Liver (tissue), 9 donors: ENCODE results near the gene BMP6. TPM values are rescaled to one million over a fixed set of nuclear protein-coding genes. Genes with fewer than 3 reads are reported as not detected.

Experiments used
- DNase-seq: peaks from one replicate; pipeline ENCODE4 v3.0.0-alpha.2; 2017; ENCODE audit warnings: low spot score
- H3K27ac ChIP-seq, 2 donors: one replicate each; pipeline ENCODE4 v1.7.0; 2013; ENCODE audit warnings: inconsistent platforms in 2 of 2, low read length in 2 of 2, control low read depth in 1 of 2, low read depth in 1 of 2, mild to moderate bottlenecking in 1 of 2
- H3K27me3 ChIP-seq, 4 donors: one replicate each; pipeline versions ENCODE4 v1.6.1 to v1.7.0; 2013; ENCODE audit warnings: low read length in 3 of 4, inconsistent platforms in 1 of 4, mild to moderate bottlenecking in 1 of 4, moderate library complexity in 1 of 4; ENCODE audit not compliant: control insufficient read depth in 4 of 4, insufficient read depth in 4 of 4
- H3K36me3 ChIP-seq, 4 donors: one replicate each; pipeline versions ENCODE4 v1.6.1 to v1.7.0; 2013; ENCODE audit warnings: low read length in 3 of 4, mild to moderate bottlenecking in 3 of 4, low read depth in 1 of 4, moderate library complexity in 1 of 4; ENCODE audit not compliant: control insufficient read depth in 4 of 4, insufficient read depth in 3 of 4
- H3K4me1 ChIP-seq, 4 donors: one replicate each; pipeline versions ENCODE4 v1.6.1 to v1.7.0; 2013; ENCODE audit warnings: low read length in 3 of 4, mild to moderate bottlenecking in 3 of 4, moderate library complexity in 1 of 4; ENCODE audit not compliant: control insufficient read depth in 4 of 4, insufficient read depth in 4 of 4
- H3K4me3 ChIP-seq, 3 donors: one replicate each; pipeline versions ENCODE4 v1.6.1 to v1.7.0; 2013; ENCODE audit warnings: low read length in 3 of 3, control low read depth in 1 of 3, low read depth in 1 of 3, mild to moderate bottlenecking in 1 of 3
- H3K9ac ChIP-seq, 2 donors: one replicate each; pipeline ENCODE4 v1.7.0; 2013; ENCODE audit warnings: low read length in 2 of 2, mild to moderate bottlenecking in 2 of 2, moderate library complexity in 2 of 2, control low read depth in 1 of 2, low read depth in 1 of 2
- H3K9me3 ChIP-seq, 4 donors: one replicate each; pipeline versions ENCODE4 v1.6.1 to v1.7.0; 2013; ENCODE audit warnings: low read length in 3 of 4; ENCODE audit not compliant: control insufficient read depth in 4 of 4
- CTCF ChIP-seq: fragments of 150-350 bp; IDR thresholded peaks from 2 replicates; pipeline ENCODE4 v1.5.1; 2017; ENCODE audit warnings: improper control_type of control experiment, low read depth, low read length; ENCODE audit not compliant: missing input control
- EGR1 ChIP-seq, 2 donors: IDR thresholded peaks; 2 replicates each; pipeline ENCODE4 v1.6.1; 2016 to 2018; ENCODE audit warnings: antibody characterized with exemption in 2 of 2, low read depth in 2 of 2
- FOXA1 ChIP-seq: IDR thresholded peaks from 2 replicates; pipeline ENCODE4 v1.6.1; 2016; ENCODE audit warnings: antibody characterized with exemption
- GABPA ChIP-seq, 2 donors: IDR thresholded peaks in 1 of 2; conservative IDR thresholded peaks in 1 of 2; 2 replicates each; pipeline ENCODE4 v1.6.1; 2016; ENCODE audit warnings: antibody characterized with exemption in 2 of 2, mild to moderate bottlenecking in 1 of 2, moderate library complexity in 1 of 2
- HNF4A ChIP-seq, 2 donors: conservative IDR thresholded peaks; 2 replicates each; pipeline ENCODE4 v1.6.1; 2016; ENCODE audit warnings: antibody characterized with exemption in 2 of 2, mild to moderate bottlenecking in 2 of 2
- HNF4G ChIP-seq: IDR thresholded peaks from 2 replicates; pipeline ENCODE4 v1.6.1; 2016; ENCODE audit warnings: antibody characterized with exemption
- JUND ChIP-seq, 2 donors: IDR thresholded peaks; 2 replicates each; pipeline ENCODE4 v1.6.1; 2016; ENCODE audit warnings: antibody characterized with exemption in 2 of 2
- NR2F2 ChIP-seq: IDR thresholded peaks from 2 replicates; pipeline ENCODE4 v1.6.1; 2016; ENCODE audit warnings: antibody characterized with exemption
- RAD21 ChIP-seq, 2 donors: IDR thresholded peaks; 2 replicates each; pipeline ENCODE4 v1.6.1; 2016; ENCODE audit warnings: antibody characterized with exemption in 2 of 2, mild to moderate bottlenecking in 2 of 2
- RXRA ChIP-seq, 2 donors: IDR thresholded peaks; 2 replicates each; pipeline ENCODE4 v1.6.1; 2017 to 2018; ENCODE audit warnings: antibody characterized with exemption in 2 of 2, mild to moderate bottlenecking in 1 of 2
- SP1 ChIP-seq: IDR thresholded peaks from 2 replicates; pipeline ENCODE4 v1.6.1; 2018; ENCODE audit warnings: antibody characterized with exemption, mild to moderate bottlenecking
- TAF1 ChIP-seq: conservative IDR thresholded peaks from 2 replicates; pipeline ENCODE4 v1.6.1; 2016; ENCODE audit warnings: antibody characterized with exemption, mild to moderate bottlenecking
- YY1 ChIP-seq: IDR thresholded peaks from 2 replicates; pipeline ENCODE4 v1.6.1; 2016; ENCODE audit warnings: antibody characterized with exemption, mild to moderate bottlenecking
- ZBTB33 ChIP-seq: IDR thresholded peaks from 2 replicates; pipeline ENCODE4 v1.6.1; 2016; ENCODE audit warnings: antibody characterized with exemption
- WGBS: extraction: QIAGEN DNeasy Blood & Tissue Kit; methylation state at CpG from one replicate; pipeline ENCODE4 v1.1.7; 2013; 5-methylcytosine and 5-hydroxymethylcytosine counted together
- polyA plus RNA-seq, 2 donors: library from polyadenylated mRNA; stranded (reverse) in 1 of 2; unstranded in 1 of 2; fragments of 200-250 nt in 1 of 2; fragments of >200 nt in 1 of 2; fragmentation: Nextera tagmentation in 1 of 2; extraction: Ambion mirVana in 1 of 2; gene quantifications; one replicate each; pipeline versions ENCODE4 v1.2.1 to v1.2.3, GENCODE V29; 2013 to 2015
- total RNA-seq, 2 donors: library from RNA; depleted of rRNA; stranded (reverse); fragments of >200 nt; gene quantifications; one replicate each; pipeline ENCODE4 v1.2.3, GENCODE V29; 2014
- TF ChIP-seq, protein P1 (sequence below): IDR thresholded peaks from 2 replicates; pipeline ENCODE4 v1.6.1; 2016; ENCODE audit warnings: antibody characterized with exemption, mild to moderate bottlenecking
- TF ChIP-seq, protein P2 (sequence below): IDR thresholded peaks from 2 replicates; pipeline ENCODE4 v1.6.1; 2016; ENCODE audit warnings: antibody characterized with exemption
- donor health status: healthy.
- donor health status: healthy.
- donor health status: healthy.
- donor health status: healthy.
- donor health status: healthy.

The BMP6 gene
- total and polyA plus RNA-seq, 4 donors: 0.57 to 5.9 (median 2.3) TPM

DNA sequence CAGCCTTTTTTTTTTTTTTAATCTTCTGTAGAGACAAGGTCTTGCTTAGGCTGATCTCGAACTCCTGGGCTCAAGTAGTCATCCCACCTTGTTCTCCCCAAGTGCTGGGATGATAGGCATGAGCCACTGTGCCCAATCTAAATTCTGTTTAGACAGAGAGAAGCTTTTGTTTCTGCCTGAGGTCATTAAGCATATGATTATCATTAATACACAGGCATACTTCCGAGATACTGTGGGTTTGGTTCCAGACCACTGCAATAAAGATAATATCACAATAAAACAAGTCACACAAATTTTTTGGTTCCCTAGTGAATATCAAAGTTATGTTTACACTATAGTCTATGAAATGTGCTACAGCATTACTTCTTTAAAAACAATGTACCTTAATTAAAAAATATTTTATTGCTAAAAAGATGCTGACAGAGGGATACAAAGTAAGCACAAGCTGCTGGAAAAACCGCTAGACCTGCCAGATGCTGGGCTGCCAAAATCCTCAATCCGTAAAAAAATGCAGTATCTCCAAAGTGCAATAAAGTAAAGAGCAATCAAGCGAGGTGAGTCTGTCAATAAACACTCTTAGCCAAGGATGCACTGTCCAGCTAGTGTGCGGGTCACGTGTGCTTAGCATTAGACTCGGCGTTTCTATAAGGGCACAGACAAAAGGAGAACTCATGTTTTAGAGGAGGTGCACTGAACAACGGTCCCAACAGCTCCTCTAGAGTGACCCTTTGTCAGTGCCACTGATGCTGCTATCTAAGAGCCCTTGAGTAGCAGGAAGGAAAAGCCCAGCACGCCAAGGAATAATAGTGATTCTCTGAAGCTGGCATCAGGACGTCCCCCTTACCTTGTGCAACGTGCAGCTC lies 168.6 kb downstream of the BMP6 start:
- Histone ChIP-seq H3K4me3 (no peak overlapping the region), H3K27ac (no peak overlapping the region), H3K4me1 (peaks cover 3 to 6% (median 5%) of the 10 kb centered on the region in 4 donors), H3K9me3 (no peaks in the 10 kb centered on the region), H3K9ac (no peak overlapping the region), H3K27me3 (no peaks in the 10 kb centered on the region), H3K36me3 (peaks cover 22 to 91% (median 80%) of the 10 kb centered on the region in 4 donors)
- TF ChIP-seq JUND (IDR thresholded peaks at IDR 0.05): no peak
- no peak for TF ChIP-seq RAD21 (IDR thresholded peaks at IDR 0.05)
- no peak for TF ChIP-seq ZBTB33
- TF ChIP-seq, protein P1, sequence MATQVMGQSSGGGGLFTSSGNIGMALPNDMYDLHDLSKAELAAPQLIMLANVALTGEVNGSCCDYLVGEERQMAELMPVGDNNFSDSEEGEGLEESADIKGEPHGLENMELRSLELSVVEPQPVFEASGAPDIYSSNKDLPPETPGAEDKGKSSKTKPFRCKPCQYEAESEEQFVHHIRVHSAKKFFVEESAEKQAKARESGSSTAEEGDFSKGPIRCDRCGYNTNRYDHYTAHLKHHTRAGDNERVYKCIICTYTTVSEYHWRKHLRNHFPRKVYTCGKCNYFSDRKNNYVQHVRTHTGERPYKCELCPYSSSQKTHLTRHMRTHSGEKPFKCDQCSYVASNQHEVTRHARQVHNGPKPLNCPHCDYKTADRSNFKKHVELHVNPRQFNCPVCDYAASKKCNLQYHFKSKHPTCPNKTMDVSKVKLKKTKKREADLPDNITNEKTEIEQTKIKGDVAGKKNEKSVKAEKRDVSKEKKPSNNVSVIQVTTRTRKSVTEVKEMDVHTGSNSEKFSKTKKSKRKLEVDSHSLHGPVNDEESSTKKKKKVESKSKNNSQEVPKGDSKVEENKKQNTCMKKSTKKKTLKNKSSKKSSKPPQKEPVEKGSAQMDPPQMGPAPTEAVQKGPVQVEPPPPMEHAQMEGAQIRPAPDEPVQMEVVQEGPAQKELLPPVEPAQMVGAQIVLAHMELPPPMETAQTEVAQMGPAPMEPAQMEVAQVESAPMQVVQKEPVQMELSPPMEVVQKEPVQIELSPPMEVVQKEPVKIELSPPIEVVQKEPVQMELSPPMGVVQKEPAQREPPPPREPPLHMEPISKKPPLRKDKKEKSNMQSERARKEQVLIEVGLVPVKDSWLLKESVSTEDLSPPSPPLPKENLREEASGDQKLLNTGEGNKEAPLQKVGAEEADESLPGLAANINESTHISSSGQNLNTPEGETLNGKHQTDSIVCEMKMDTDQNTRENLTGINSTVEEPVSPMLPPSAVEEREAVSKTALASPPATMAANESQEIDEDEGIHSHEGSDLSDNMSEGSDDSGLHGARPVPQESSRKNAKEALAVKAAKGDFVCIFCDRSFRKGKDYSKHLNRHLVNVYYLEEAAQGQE: no peak
- no peak for TF ChIP-seq RXRA (IDR thresholded peaks at IDR 0.05)
- no peak for TF ChIP-seq HNF4G
- no peak for TF ChIP-seq FOXA1
- TF ChIP-seq TAF1: no peak
- no peak for TF ChIP-seq GABPA (IDR thresholded peaks at IDR 0.05 in 1 of 2, conservative IDR thresholded peaks at IDR 0.05 in 1 of 2)
- TF ChIP-seq YY1: no peak
- DNase-seq: no peak
- WGBS: 81% methylated on average over 13 of the region's 13 CpGs

GRCh38 chr6:7895125-7895423 lies 169.2 kb downstream of the BMP6 start:
- no peak overlapping the region for H3K4me3 ChIP-seq
- TF ChIP-seq JUND (IDR thresholded peaks at IDR 0.05) (no peak), SP1 (no peak), RXRA (IDR thresholded peaks at IDR 0.05) (no peak), ZBTB33 (no peak), HNF4G (no peak), TAF1 (no peak), HNF4A (conservative IDR thresholded peaks at IDR 0.05) (no peak), EGR1 (IDR thresholded peaks at IDR 0.05; ENCODE audit: low read depth in 2 of 2) (no peak), GABPA (IDR thresholded peaks at IDR 0.05 in 1 of 2, conservative IDR thresholded peaks at IDR 0.05 in 1 of 2) (no peak), RAD21 (IDR thresholded peaks at IDR 0.05) (no peak), YY1 (no peak), NR2F2 (no peak), FOXA1 (no peak), CTCF (no peak)
- TF ChIP-seq, protein P1: no peak
- TF ChIP-seq, protein P2, sequence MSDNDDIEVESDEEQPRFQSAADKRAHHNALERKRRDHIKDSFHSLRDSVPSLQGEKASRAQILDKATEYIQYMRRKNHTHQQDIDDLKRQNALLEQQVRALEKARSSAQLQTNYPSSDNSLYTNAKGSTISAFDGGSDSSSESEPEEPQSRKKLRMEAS: no peak

More at GRCh38 chr6:7895125-7895423, 169.2 kb downstream of the BMP6 start:
- Histone ChIP-seq H3K27me3 (no peaks in the 10 kb centered on the region), H3K36me3 (peaks cover 22 to 85% (median 74%) of the 10 kb centered on the region in 4 donors), H3K9ac (no peak overlapping the region), H3K27ac (no peak overlapping the region), H3K4me1 (peaks cover 5 to 12% (median 11%) of the 10 kb centered on the region in 4 donors), H3K9me3 (no peaks in the 10 kb centered on the region)
- DNase-seq: no peak
- WGBS: 84% methylated on average over 7 of the region's 7 CpGs
